Stimulated activated CD8-positive, alpha-beta memory T cell treated with anti-CD3 and anti-CD28 coated beads, Interleukin-15, amount 100 ng/mL, for 24 hours (primary cell): ENCODE measurements around the gene NMT2.

Experiments
- DNase-seq: peaks from one replicate; pipeline ENCODE4 v3.0.0-alpha.2; 2020; ENCODE audit warnings: low read depth

Gene NMT2

DNA sequence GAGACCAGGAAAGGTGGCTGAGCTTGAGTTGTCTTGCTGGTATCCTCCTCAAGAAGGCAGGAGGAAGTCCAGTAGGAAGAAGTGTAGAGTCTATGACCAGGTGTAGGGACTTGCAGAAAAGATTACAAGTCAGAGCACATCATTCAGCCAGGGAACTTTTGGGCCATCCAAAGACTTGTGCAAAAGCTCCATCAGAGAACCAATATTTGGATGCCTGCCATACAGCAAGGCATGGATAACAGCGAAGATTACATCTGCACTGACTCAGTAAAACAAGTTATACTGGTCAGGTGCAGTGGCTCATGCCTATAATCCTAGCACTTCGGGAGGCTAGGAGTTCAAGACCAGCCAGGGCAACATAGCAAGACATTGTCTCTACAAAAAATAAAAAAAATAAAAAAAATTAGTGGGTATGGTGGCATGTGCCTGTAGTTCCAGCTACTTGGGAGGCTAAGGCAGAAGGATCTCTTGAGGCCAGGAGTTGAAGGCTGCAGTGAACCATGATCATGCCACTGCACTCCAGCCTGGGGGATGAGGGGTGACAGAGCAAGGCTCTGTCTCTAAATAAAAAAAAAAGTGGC lies 13.2 kb upstream of the NMT2 start:
- no peak for DNase-seq

DNA sequence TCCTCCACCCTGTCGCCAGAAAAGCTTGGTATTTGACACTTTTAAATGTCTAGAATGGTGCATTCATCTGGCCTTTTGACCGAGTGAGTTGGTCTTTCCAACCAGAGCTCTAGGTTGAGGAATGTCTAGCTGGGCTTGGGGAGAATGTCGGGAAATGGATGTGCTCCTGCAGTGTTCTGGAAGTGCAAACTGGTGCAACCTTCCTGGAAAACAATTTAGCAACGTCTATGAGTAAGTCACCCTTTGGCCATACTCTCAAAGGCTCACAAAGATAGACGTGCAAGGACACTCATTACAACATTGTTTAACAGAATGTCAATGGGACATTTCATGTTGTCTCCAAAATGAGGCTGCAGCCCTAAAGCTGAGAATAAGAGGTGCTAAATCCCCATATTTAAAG lies 12.2 kb upstream of the NMT2 start:
- no peak for DNase-seq

DNA sequence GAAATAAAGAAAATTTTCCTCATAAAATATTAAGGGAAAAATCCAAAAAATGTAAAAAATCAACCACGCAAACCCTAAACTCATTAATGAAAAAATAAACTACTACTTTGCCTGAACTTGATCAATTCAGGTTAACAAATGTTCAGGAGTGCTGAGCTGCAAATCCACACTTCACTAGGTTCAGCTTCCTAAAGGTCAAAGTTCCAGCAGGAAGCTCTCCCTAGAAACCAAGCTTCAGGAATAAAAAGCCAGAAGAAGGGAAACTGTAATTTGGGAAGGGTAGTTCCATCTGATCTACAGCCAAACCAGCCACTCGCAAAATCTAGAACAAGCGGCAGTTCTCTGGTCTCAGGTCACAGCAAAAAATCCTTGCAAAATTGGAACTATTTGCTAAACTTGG lies 7.8 kb upstream of the NMT2 start:
- DNase-seq: no peak

DNA sequence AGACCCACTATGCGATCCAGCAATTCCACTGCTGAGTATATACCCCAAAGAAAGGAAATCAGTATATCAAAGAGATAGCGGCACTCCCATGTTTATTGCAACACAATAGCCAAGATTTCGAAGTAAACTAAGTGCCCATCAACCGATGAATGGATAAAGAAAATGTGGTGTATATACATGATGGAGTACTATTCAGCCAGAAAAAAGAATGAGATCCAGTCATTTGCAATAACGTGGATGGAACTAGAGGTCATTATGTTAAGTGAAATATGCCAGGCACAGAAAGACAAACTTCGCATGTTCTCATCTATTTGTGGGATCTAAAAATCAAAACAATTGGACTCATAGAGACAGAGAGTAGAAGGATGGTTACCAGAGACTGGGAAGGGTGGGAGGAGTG lies 7.1 kb upstream of the NMT2 start:
- no peak for DNase-seq

DNA sequence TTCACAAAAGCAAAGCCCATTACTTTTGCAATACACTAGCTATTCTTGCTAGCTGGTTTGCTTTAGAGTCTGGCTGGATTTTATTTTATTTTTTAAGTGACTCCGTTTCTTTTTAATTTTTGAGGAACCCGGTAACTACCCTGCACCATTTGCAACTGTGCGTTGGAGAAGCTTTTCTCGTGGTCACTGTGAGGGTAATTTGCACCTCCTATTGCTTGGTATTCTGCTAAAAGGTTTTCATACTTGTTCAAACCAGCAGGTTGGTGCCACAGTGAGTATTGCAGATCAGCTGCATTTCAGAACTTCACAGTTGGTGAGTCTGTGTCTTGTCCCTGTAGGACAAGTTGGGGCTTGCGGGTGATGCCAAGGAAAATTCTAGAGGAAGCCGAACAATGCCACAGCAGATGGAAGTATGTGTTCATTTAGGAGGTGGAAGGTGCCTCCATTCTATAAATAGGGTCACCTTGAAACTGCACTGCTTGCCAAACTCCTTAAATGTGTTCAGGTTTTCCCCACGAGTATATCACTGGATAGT lies 3.9 kb upstream of the NMT2 start:
- DNase-seq: no peak

DNA sequence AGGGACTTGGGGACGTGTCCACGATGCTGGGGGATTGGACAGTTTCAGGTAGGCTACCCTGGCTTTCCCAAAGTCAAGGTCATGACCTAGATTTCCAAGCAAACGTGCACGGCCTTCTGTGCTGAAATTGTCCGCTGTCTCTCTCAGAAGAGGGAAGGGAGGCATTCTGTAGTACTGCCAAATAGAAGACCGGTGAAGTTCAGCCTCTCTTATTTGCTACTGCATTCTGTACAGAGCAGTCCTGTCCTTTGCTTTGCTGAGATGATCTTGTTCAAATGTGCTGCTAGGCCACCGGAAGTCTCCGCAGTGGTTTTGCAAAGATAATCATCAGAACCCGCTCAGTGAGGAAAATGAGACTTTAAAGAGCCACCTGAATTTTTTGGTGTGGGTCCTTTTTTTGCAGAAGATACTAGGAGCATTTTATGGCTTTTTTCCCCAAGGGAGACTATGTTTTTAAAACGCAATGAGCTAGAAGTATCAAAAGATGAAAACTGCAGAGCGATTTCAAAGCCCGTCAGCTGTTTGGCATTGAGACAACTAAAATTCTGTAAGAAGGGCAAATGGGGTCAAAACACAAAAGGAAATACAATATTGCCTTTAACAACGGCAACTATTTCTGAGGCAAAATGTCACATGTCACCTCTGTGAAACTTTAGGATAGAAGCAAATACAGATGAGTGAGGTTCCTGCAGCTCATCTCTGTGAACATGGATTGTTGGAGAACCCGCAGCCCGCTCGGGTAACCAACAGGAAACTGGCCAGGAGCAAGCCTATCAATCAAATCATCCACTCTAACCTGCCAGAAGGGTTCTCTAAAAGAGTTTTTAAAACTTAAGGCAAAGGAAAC lies 1.3 kb upstream of the NMT2 start:
- DNase-seq: peak; percentile 3

DNA sequence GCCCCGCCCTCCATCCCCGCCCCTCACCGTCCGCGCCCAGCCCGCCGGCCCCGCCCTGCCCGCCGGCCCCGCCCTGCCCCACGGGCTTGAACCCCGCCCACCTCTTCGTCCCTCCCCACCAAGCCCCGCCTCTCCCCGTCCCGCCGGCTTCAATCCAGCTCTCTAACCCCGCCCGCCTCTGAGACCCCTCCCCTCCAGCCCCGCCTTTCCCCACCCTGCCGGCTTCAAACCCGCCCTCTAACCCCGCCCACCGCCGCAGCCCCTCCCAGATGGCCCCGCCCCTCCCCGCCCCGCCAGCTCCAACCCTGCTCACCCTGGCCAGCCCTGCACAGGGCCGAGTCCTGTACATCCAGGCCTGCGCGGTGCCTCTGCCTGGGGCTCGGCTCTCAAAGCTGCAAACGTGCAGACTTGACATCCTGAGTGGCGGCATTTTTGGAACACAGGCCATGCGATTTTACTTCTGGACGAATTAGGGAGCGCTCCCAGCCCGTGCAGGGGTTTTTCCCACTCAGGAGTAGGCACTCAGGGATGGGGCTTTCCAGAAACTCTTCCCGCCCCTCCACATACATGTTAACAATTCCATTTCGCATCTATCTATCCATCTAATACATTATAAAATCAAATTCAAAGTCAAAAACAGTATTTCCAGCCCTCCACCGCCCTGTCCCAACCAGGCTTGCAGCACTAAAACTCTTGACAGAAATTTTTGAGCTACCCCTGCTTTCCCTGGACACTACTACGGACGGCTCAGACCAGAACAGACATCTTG lies 477 bp upstream of the NMT2 start:
- peak; percentile 89 for DNase-seq

DNA sequence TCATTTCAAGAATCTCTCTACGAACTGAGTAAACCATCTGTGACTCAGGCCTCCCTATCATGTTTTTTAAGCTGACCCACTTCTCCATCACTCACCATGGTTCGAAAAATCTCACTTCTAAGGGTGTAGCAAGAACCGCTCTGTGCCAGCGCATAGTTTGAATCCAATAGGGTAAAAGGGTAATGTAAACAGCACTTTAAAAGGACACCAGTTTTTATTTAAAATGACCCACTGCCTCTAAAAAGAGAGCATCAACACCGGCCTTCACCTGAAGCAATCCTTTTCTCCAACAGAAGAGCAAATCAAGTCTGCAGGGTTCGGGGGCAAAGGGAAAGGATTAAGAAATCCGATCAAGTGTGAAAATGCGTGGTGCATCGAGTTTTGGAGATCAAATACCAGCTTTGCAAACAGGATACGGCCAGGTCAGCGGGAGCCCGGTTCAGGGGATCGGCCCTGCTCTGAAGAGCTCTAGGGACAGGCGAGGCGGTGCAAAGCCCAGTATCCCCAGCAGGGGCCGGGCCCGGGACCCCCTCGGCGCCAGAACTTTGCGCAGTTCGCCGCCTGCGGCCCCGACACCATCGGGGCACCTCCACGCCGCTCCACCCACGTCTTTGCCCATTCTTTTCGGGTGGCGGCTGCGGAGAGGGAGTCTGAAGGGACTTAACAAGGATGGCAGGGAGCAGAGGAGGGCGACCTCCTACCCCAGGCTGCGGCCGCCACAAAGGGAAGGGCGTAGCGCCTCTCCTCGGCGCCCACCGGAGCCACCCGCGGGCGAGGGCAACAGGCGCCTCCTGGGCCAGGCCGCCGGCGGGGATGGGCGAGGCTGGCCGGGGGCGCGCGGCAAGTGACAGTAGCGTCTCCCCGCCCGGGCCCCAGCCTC lies 842 bp downstream of the NMT2 start:
- DNase-seq: peak; percentile 8

DNA sequence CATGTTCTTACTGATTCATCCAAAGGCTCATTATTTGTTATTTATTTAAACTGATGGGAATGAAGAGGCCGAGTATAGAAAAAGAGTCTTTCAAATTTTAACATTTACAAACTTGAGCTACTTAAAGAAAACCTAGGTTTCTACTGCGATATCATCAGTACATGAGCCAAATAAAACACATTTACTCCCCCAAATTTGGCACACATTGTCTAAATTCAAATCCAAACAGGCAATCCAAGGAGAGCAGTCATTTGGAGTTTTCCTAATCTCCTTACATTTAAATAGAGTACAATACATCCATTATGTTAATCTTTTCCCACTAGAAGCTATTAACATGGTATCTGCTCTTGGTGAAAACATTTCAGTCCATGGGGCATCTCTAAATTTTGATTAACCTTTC lies 2.2 kb downstream of the NMT2 start:
- DNase-seq: no peak

DNA sequence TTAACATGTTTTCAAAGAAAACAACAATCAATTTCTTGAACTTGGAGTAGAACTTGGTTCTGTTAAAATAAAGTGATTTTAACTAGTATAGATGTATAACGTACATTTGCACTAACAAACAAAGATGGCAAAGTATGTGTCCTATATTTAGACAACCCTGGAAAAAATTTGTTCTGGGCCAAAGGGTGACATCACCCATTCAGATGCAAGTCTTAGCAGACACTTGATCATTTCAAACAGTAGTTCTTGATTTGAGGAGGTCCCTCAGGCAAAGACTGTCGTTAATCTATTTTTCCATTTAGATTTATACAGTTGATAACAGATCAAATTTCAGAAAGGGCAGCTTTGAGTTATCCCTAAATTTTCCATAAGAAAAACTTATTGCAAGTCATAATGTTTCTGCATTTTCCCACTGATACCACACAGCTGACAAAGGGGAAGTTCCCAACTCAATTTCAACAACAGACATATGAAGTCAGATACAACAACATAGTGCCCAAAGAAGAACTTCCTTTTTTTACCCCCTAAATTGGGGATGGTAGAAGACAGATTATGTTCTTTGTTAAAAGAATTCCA lies 5.2 kb downstream of the NMT2 start:
- DNase-seq: no peak

DNA sequence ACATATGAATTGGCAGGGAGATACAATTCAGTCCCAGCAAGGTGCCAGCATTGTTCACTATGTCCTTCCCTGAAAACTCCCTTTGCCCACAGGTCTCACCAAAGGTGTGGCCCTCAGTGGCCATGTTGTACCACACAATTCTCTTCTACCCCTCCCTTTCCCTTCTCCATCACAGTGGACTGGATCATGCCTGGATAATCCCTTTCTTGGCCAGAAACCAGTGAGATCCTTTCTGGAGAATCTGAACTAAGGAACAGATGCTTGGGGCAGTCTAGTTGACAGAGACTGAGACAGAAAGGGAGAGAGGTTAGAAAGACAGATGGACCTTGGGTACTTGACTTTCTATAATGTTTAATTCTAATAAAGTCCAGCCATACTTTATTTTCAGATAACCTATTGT lies 9.5 kb downstream of the NMT2 start:
- DNase-seq: no peak

DNA sequence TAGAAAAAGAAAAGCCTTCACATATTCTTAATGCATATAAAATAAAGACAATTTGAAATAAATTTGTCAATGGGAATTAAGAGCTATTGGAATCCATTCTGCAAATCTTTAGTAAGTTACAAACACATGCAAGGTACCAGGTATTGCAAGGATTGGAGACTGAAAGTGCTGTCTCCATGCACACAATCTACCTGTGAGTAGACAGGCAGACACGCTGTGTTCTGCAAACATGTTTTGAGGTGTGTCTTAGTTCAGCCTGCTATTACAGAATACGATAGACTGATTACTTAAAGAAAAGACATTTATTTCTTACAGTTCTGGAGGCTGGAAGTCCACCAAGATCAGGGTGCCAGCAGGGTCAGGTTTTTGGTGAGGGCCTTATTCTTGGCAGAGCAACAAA lies 10.0 kb downstream of the NMT2 start:
- DNase-seq: no peak

DNA sequence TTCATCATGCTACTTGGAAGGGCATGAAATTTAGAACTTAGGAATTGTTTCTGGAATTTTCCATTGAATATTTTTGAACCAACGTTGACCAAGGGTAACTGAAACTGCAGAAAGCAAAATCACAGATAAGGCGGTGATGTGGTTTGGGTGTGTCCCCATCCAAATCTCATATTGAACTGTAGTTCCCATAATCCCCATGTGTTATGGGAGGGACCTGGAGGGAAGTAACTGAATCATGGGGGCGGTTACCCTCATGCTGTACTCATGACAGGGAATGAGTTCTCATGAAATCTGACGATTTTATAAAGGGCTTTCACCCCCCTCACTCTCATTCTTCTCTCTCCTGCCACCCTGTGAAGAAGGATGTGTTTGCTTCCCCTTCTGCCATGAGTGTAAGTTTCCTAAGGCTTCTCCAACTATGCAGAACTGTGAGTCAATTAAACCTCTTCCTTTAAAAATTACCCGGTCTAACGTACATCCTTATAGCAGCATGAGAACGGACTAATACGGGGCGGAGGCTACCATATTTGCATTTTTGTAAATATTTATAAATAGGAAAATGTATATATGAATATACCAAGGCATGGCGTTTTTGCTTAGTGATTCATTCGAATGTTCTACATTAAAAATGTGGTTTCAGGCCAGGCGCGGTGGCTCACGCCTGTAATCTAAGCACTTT lies 12.4 kb downstream of the NMT2 start:
- no peak for DNase-seq

DNA sequence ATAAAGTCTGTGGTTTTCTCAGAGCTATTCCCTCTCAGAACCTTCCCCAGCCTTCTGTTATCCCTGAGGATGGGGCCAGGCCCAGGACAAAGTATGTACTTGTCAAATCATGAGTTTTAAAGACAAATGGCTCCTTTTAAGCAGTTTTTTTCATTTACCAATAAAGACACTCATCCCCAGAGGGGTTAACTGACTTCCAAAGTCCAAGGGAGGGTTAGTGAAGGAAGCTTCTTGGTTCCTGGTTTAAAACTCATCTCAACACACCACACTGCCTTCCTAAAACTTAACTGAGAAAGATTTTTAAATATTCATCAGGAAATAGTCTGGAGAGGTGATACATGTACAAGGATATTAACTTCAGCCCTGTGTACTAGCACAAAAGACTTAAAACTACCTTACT lies 15.9 kb downstream of the NMT2 start:
- no peak for DNase-seq

DNA sequence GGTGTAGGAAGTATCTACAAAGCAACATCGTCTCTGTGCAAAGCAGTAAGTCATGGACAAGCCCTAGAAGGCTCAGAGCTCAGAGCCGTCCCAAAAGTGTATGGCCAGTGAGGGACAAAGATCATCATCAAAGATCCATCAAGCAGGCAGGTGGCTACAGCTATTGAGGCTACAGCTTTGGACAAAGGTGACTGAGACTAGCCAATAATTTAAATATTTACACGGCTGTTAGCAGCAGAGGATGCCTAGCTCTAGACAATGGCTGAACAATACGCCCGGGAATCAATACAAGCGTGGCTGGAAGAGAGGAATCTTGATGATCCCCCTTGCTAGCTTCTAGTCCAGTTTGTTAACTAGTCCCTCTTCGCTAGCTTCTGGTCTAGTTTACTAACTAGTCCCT lies 17.9 kb downstream of the NMT2 start:
- DNase-seq: no peak

DNA sequence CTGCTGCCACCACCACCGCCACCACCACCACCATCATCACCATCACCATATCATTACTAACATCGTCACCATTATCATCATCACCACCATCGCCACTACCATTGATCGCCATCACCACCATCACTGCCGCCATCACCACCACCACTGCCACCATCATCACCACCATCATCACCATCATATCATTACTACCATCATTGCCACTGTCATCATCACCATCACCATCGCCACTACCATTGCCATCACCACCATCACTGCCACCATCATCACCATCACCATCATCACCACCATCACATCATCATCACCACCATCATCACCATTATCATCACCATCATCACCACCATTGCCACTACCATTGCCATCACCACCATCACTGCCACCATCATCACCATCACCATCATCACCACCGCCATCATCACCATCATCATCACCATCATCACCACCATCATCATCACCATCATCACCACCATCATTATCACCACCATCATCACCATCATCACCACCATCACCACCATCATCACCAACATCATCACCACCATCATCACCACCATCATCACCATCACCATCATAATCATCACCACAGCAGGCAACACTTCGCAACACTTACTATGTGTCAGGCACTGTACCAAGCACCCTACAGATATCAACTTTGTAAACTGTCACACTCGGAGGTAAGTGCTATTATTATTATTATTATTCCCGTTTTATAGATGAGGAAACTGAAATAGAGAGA lies 19.3 kb downstream of the NMT2 start:
- no peak for DNase-seq

DNA sequence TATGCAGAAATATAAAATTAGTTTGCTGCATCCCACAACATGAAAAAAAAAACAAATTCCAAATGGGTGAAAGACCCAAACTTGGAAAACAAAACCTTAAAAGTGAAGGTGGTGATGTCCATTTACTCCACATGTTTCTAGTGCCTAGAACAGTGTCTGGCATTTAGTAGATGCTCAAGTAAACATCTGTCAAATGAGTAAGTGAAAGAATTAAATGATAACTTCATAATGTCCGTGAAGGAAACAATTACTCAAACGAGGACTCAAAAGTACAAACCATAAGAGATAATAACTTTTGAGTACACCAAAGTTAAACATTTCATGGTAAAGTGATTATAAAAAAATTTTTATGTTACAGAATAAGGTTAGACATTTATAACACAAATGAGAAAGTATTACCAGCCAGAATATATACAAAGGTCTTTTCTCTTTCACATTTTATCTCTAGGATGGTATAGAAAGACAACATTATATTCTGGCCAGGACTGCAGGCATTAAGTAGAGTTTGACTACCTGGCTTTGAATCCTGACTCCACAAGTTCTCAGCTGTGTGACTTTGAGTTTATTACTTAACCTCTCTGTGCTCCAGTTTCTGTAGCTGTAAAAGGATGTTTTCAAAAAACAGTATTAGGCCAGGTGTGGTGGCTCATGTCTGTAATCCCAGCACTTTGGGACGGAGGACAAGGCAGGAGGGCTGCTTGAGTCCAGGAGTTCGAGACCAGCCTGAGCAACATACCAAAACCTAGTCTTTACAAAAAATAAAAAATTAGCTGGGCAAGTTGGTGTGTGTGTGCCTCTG lies 20.7 kb downstream of the NMT2 start:
- no peak for DNase-seq

DNA sequence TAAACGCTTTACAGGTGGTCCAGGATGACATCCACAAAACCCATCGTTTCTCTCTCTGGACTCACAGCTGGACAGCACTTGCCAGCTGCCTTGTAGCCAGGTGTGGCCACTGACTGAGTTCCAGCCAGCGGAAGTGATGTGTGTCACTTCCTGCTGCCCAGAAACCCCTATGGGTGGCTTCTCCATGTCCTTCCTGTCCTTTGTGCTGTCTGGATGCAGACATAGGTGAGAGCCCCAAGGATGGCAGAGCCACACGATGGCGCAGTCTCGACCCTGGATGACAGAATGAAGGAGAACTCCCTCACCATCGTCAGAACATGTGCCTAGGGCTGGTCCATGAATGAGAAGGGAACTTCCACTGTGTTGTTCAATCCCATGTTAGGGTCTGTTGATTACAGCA lies 22.1 kb downstream of the NMT2 start:
- no peak for DNase-seq

DNA sequence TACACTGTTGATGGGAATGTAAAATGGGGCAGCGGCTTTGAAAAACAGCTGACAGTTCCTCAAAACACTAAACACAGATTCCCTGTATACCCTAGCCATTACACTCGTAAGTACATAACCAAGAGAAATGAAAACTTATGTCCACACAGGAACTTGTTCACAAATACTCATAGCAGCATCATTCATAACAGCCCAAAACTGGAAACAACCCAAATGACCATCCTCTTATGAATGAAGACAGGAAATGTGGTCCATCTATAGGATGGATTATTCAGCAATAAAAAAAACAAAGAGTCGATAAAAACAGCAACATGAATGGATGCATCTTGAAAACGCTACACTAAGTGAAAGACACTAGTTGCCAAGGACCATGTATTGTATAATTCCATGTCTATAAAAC lies 23.7 kb downstream of the NMT2 start:
- no peak for DNase-seq
